Measurements from ENCODE around the gene RABAC1. TPM values are rescaled to one million over a fixed set of nuclear protein-coding genes. Genes with fewer than 3 reads are reported as not detected.

RABAC1 gene
- total and polyA plus RNA-seq, 2 of the 13 experiments (the other 11 are each of a cell fraction or from before 2014, with no cell fraction given) = 37.4 to 74.0 TPM

DNA sequence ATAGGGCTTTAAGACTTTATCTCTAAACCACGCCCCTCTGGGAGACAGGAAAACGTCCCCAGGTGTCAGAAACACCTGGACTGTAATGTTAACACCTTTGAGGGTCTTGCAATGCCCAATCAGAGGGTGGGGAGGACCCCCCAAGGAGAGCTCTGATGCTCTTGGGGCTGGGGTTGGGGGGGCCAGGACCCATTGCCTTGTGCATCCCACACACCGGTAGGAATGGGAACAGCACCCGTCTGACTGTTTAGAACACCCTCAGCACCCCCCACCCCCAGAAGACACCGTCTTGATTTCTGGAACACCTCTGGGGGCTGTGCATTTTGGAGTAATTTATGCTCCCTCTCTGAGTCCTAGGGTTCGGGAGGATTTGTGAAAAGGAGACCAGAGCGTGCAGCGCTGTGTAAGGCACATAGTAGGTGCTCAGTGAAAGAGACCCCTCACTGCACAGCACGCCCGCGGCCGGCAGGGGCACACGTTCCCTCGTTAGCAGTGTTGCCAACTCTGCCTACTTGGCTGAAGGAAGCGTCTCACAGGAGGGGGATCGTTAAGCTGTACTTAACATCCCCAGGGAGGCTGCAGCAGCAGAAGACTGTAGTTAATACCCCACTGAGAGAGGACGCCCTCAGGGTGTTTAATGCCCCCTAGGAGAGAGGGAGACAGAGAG lies 28.1 kb downstream of the RABAC1 start (continued):
- TF ChIP-seq, protein P1, sequence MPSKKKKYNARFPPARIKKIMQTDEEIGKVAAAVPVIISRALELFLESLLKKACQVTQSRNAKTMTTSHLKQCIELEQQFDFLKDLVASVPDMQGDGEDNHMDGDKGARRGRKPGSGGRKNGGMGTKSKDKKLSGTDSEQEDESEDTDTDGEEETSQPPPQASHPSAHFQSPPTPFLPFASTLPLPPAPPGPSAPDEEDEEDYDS (CRISPR knock-in tag; IDR thresholded peaks at IDR 0.05) = no peak
- TF ChIP-seq ZKSCAN1 (IDR thresholded peaks at IDR 0.05; ENCODE audit: low read length) = peak; percentile 98
- no peak for TF ChIP-seq ZNF75D (CRISPR knock-in tag; IDR thresholded peaks at IDR 0.05; ENCODE audit: borderline replicate concordance)
- no peak for TF ChIP-seq STAG1 (CRISPR knock-in tag; IDR thresholded peaks at IDR 0.05)
- TF ChIP-seq ZNF878 (CRISPR knock-in tag; IDR thresholded peaks at IDR 0.05) = no peak
- no peak for TF ChIP-seq ZNF549 (CRISPR knock-in tag; IDR thresholded peaks at IDR 0.05)
- TF ChIP-seq, protein P2, sequence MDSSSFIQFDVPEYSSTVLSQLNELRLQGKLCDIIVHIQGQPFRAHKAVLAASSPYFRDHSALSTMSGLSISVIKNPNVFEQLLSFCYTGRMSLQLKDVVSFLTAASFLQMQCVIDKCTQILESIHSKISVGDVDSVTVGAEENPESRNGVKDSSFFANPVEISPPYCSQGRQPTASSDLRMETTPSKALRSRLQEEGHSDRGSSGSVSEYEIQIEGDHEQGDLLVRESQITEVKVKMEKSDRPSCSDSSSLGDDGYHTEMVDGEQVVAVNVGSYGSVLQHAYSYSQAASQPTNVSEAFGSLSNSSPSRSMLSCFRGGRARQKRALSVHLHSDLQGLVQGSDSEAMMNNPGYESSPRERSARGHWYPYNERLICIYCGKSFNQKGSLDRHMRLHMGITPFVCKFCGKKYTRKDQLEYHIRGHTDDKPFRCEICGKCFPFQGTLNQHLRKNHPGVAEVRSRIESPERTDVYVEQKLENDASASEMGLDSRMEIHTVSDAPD (CRISPR knock-in tag; IDR thresholded peaks at IDR 0.05) = no peak
- no peak for TF ChIP-seq ZNF558 (CRISPR knock-in tag; IDR thresholded peaks at IDR 0.05; ENCODE audit: borderline replicate concordance)
- TF ChIP-seq, protein P3, sequence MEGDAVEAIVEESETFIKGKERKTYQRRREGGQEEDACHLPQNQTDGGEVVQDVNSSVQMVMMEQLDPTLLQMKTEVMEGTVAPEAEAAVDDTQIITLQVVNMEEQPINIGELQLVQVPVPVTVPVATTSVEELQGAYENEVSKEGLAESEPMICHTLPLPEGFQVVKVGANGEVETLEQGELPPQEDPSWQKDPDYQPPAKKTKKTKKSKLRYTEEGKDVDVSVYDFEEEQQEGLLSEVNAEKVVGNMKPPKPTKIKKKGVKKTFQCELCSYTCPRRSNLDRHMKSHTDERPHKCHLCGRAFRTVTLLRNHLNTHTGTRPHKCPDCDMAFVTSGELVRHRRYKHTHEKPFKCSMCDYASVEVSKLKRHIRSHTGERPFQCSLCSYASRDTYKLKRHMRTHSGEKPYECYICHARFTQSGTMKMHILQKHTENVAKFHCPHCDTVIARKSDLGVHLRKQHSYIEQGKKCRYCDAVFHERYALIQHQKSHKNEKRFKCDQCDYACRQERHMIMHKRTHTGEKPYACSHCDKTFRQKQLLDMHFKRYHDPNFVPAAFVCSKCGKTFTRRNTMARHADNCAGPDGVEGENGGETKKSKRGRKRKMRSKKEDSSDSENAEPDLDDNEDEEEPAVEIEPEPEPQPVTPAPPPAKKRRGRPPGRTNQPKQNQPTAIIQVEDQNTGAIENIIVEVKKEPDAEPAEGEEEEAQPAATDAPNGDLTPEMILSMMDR (CRISPR knock-in tag; IDR thresholded peaks at IDR 0.05) = peak; percentile 24; the same call in 1 of the 2 replicates
- TF ChIP-seq SP140L (CRISPR knock-in tag; IDR thresholded peaks at IDR 0.05; ENCODE audit: borderline replicate concordance) = no peak
- no peak for TF ChIP-seq SRSF1 (optimal IDR thresholded peaks at IDR 0.05; ENCODE audit: low read depth, low read length)
- TF ChIP-seq ZMYM3 (CRISPR knock-in tag; IDR thresholded peaks at IDR 0.05) = peak; percentile 26; the same call in 1 of the 2 replicates
- no peak for TF ChIP-seq U2AF1 (optimal IDR thresholded peaks at IDR 0.05; ENCODE audit: low read depth, low read length)
- TF ChIP-seq ZNF792 (CRISPR knock-in tag; IDR thresholded peaks at IDR 0.05) = no peak
- TF ChIP-seq, protein P4, sequence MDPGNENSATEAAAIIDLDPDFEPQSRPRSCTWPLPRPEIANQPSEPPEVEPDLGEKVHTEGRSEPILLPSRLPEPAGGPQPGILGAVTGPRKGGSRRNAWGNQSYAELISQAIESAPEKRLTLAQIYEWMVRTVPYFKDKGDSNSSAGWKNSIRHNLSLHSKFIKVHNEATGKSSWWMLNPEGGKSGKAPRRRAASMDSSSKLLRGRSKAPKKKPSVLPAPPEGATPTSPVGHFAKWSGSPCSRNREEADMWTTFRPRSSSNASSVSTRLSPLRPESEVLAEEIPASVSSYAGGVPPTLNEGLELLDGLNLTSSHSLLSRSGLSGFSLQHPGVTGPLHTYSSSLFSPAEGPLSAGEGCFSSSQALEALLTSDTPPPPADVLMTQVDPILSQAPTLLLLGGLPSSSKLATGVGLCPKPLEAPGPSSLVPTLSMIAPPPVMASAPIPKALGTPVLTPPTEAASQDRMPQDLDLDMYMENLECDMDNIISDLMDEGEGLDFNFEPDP (CRISPR knock-in tag; conservative IDR thresholded peaks at IDR 0.05) = no peak
- TF ChIP-seq EEA1 (CRISPR knock-in tag; IDR thresholded peaks at IDR 0.05; ENCODE audit: borderline replicate concordance) = no peak
- TF ChIP-seq ZNF564 (CRISPR knock-in tag; IDR thresholded peaks at IDR 0.05) = no peak
- TF ChIP-seq SATB2 (CRISPR knock-in tag; IDR thresholded peaks at IDR 0.05) = no peak
- no peak for TF ChIP-seq STAT5B (CRISPR knock-in tag; IDR thresholded peaks at IDR 0.05)
- TF ChIP-seq, protein P5, sequence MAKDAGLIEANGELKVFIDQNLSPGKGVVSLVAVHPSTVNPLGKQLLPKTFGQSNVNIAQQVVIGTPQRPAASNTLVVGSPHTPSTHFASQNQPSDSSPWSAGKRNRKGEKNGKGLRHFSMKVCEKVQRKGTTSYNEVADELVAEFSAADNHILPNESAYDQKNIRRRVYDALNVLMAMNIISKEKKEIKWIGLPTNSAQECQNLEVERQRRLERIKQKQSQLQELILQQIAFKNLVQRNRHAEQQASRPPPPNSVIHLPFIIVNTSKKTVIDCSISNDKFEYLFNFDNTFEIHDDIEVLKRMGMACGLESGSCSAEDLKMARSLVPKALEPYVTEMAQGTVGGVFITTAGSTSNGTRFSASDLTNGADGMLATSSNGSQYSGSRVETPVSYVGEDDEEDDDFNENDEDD (CRISPR knock-in tag; IDR thresholded peaks at IDR 0.05; ENCODE audit: borderline replicate concordance) = no peak

Measured in HepG2 (cell line).